Coronary artery (tissue), 2 donors: ENCODE measurements around the gene MYL11.
A peak's percentile ranks its signal among the peaks of the same experiment; 100 is the strongest.

Experiments
- DNase-seq: peaks from one replicate; pipeline ENCODE4 v3.0.0-alpha.2; 2017; ENCODE audit warnings: low spot score
- H3K27ac ChIP-seq, 2 donors: fragments of 200-600 bp; sonication (generic); one replicate each; pipeline ENCODE4 v1.5.1; 2016 to 2019
- H3K4me3 ChIP-seq: fragments of 200-600 bp; sonication (generic); 2 replicates; pipeline ENCODE4 v1.5.1; 2016; ENCODE audit warnings: mild to moderate bottlenecking, moderate library complexity
- CTCF ChIP-seq: fragments of 200-600 bp; sonication (generic); IDR thresholded peaks from one replicate; pipeline ENCODE4 v1.5.1; 2019; ENCODE audit warnings: antibody characterized with exemption

MYL11 gene

GRCh38 chr16:30414159-30414558 is 39.6 kb downstream of the MYL11 start:
- H3K4me3 ChIP-seq, result no peak overlapping the region
- no peak overlapping the region for H3K27ac ChIP-seq
- no peak for DNase-seq
- no peak for TF ChIP-seq CTCF

- no peak overlapping the region for H3K4me3 ChIP-seq
- no peak overlapping the region for H3K27ac ChIP-seq
- DNase-seq, result no peak
- TF ChIP-seq CTCF, result no peak
These were observed 41.5 kb downstream of the MYL11 start for GRCh38 chr16:30416047-30416603.

GRCh38 chr16:30416624-30417528 is 42.3 kb downstream of the MYL11 start:
- DNase-seq, result no peak
- Histone ChIP-seq H3K4me3 (peak overlapping the region; percentile 70), H3K27ac (peak overlapping the region in 1 of 2 donors; percentile 82)
- TF ChIP-seq CTCF, result no peak

- H3K27ac ChIP-seq, result peak overlapping the region; percentile 60 to 82
These were observed 43.1 kb downstream of the MYL11 start for GRCh38 chr16:30417529-30418349.

GRCh38 chr16:30418350-30419181 is 44.0 kb downstream of the MYL11 start:
- no peak for TF ChIP-seq CTCF
- H3K27ac ChIP-seq, result peak overlapping the region; percentile 60 to 82
- no peak for DNase-seq
- H3K4me3 ChIP-seq, result peak overlapping the region; percentile 70

More at GRCh38 chr16:30417529-30418349, 43.1 kb downstream of the MYL11 start:
- no peak for TF ChIP-seq CTCF
- DNase-seq, result no peak
- peak overlapping the region; percentile 70 for H3K4me3 ChIP-seq

GRCh38 chr16:30421010-30421409 is 46.4 kb downstream of the MYL11 start:
- no peak overlapping the region for H3K4me3 ChIP-seq
- TF ChIP-seq CTCF, result no peak
- no peak overlapping the region for H3K27ac ChIP-seq
- DNase-seq, result no peak
